ENCODE measurements around the gene ZBTB20.

ZBTB20 gene

GRCh38 chr3:115169808-115170207 lies 22.7 kb upstream of the ZBTB20 start:
- H3K4me3 ChIP-seq (ENCODE audit: low read depth, low read length) = no peak overlapping the region
- DNase-seq (ENCODE audit: low read depth) = peak; percentile 19
- TF ChIP-seq CTCF (conservative IDR thresholded peaks at IDR 0.05; ENCODE audit: low read depth, low read length) = peak; percentile 18

- DNase-seq (ENCODE audit: low read depth) = no peak
- H3K4me3 ChIP-seq (ENCODE audit: low read depth, low read length) = no peak overlapping the region
- no peak for TF ChIP-seq CTCF (conservative IDR thresholded peaks at IDR 0.05; ENCODE audit: low read depth, low read length)
Measured at GRCh38 chr3:115165701-115166100, 18.6 kb upstream of the ZBTB20 start.

GRCh38 chr3:115165266-115165665 lies 18.2 kb upstream of the ZBTB20 start:
- TF ChIP-seq CTCF (conservative IDR thresholded peaks at IDR 0.05; ENCODE audit: low read depth, low read length) = no peak
- no peak overlapping the region for H3K4me3 ChIP-seq (ENCODE audit: low read depth, low read length)
- DNase-seq (ENCODE audit: low read depth) = no peak

DNA sequence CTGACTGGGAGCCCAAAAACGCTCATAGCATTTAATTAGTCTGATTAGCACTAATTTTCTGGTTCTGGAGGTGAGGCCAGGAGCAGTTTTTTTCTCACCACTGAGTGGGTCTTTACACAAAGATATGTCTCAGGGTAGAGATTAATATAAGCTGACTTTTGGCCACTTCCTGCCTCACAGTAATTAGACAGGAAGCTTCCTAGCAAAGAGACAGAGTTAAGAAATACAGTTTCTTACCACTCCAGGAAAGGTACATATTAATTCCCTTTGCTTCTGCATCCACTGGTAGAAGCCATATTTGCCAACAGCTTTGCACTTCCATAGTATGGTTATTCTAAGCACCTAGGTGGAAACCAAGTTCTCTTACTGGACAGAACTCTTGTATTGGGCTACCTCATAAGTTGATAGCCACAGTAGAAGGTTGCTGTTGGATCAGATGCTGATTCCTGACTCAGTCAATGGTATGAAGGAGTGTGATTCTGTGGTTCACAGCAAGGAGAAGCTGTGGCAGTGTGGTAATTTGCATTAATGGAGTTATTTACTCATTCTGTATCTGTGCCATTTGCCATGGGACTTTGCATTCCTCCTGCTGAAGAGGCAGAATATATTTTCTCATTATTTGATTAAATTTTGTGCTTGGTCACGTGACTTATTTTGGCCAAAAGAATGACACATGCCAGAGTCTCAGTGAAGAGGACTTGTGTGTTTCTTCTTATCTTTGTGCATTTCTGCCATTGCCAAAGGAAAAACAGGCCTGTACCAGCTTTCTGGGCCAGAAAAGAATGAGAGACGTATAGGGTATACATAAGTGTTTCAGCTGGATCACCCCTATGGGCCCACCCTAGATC lies 17.5 kb upstream of the ZBTB20 start:
- DNase-seq (ENCODE audit: low read depth) = no peak
- H3K4me3 ChIP-seq (ENCODE audit: low read depth, low read length) = no peak overlapping the region
- TF ChIP-seq CTCF (conservative IDR thresholded peaks at IDR 0.05; ENCODE audit: low read depth, low read length) = no peak

DNA sequence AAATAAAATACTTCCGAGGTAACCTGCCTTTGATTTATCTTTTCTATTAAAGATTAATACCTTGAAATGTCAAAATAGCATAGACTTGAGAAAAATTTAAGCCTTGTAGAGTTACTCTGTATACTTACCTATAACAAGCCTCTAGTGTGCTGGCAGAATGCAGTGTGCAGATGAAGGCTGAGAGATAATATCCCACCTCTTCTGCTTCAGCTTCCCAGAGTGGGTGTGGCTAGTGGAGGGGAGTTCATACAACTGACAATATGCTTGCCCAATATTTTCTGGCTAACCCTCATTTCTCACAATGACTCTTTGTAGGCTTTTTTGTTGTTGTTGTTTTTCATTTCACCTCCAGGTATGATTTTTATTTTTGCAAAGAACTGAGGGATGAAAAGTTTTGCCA lies 15.7 kb upstream of the ZBTB20 start:
- H3K4me3 ChIP-seq (ENCODE audit: low read depth, low read length) = no peak overlapping the region
- TF ChIP-seq CTCF (conservative IDR thresholded peaks at IDR 0.05; ENCODE audit: low read depth, low read length) = no peak
- no peak for DNase-seq (ENCODE audit: low read depth)

GRCh38 chr3:115161866-115162265 lies 14.8 kb upstream of the ZBTB20 start:
- DNase-seq (ENCODE audit: low read depth) = no peak
- no peak for TF ChIP-seq CTCF (conservative IDR thresholded peaks at IDR 0.05; ENCODE audit: low read depth, low read length)
- no peak overlapping the region for H3K4me3 ChIP-seq (ENCODE audit: low read depth, low read length)
